K562 (cell line): ENCODE measurements around the gene FRAT1. TPM values are rescaled to one million over a fixed set of nuclear protein-coding genes. Genes with fewer than 3 reads are reported as not detected.

ENCODE experiments used
- ATF1 ChIP-seq, 2 experiments: fragments of 450-650 bp in 1 of 2; IDR thresholded peaks; 2 replicates each; pipeline ENCODE4 v1.6.1; 2016; ENCODE audit warnings: missing compliant biosample characterization in 1 of 2, missing genetic modification characterization in 1 of 2
- CBX5 ChIP-seq: IDR thresholded peaks from 2 replicates; pipeline ENCODE4 v1.6.1; 2014; ENCODE audit warnings: low read depth, borderline replicate concordance
- CREB3L1 ChIP-seq: fragments of 450-650 bp; IDR thresholded peaks from 2 replicates; pipeline ENCODE4 v1.6.1; 2014; ENCODE audit warnings: low read depth, mild to moderate bottlenecking, moderate library complexity, borderline replicate concordance
- E2F8 ChIP-seq: fragments of 450-650 bp; IDR thresholded peaks from 2 replicates; pipeline ENCODE4 v1.7.1; 2018; ENCODE audit warnings: mild to moderate bottlenecking, low read depth; ENCODE audit not compliant: partially characterized antibody
- ELF1 ChIP-seq: fragments of 200-800 bp; sonication (Bioruptor generic); IDR thresholded peaks from 2 replicates; pipeline ENCODE4 v1.6.1; 2016; ENCODE audit warnings: missing genetic modification characterization, missing compliant biosample characterization
- ERF ChIP-seq: fragments of 450-650 bp; formaldehyde crosslinking; IDR thresholded peaks from 2 replicates; pipeline ENCODE4 v1.4.0; 2020; ENCODE audit warnings: mild to moderate bottlenecking, mixed read lengths
- ETV1 ChIP-seq: fragments of 450-650 bp; conservative IDR thresholded peaks from 2 replicates; pipeline ENCODE4 v1.6.1; 2016; ENCODE audit warnings: missing genetic modification characterization, control low read depth, low read depth, missing compliant biosample characterization
- EWSR1 ChIP-seq: fragments of 450-650 bp; IDR thresholded peaks from 2 replicates; pipeline ENCODE4 v1.6.1; 2018; ENCODE audit warnings: borderline replicate concordance, mild to moderate bottlenecking, low read depth, moderate library complexity; ENCODE audit not compliant: partially characterized antibody
- FOXJ2 ChIP-seq: fragments of 200-800 bp; sonication (Bioruptor generic); IDR thresholded peaks from 2 replicates; pipeline ENCODE4 v1.6.1; 2016; ENCODE audit warnings: missing genetic modification characterization, missing compliant biosample characterization
- HDAC8 ChIP-seq: fragments of 450-650 bp; IDR thresholded peaks from 2 replicates; pipeline ENCODE4 v1.6.1; 2016; ENCODE audit warnings: mild to moderate bottlenecking, missing genetic modification characterization, moderate library complexity, missing compliant biosample characterization
- KLF10 ChIP-seq: fragments of 250-450 bp; sonication (Bioruptor Pico); IDR thresholded peaks from 2 replicates; pipeline ENCODE4 v1.6.1; 2021; ENCODE audit warnings: matching md5 sums
- L3MBTL2 ChIP-seq: fragments of 450-650 bp; IDR thresholded peaks from 2 replicates; pipeline ENCODE4 v1.6.1; 2016; ENCODE audit warnings: mild to moderate bottlenecking, moderate library complexity
- NFE2L1 ChIP-seq: fragments of 450-650 bp; IDR thresholded peaks from 2 replicates; pipeline ENCODE4 v1.6.1; 2016; ENCODE audit warnings: missing genetic modification characterization, low read depth, mild to moderate bottlenecking, missing compliant biosample characterization, moderate library complexity, borderline replicate concordance
- PHB ChIP-seq: fragments of 250-450 bp; sonication (Bioruptor Pico); IDR thresholded peaks from 2 replicates; pipeline ENCODE4 v1.5.0; 2021
- RCOR1 ChIP-seq, 2 experiments: IDR thresholded peaks; 2 replicates each; pipeline ENCODE4 v1.6.1; 2012; ENCODE audit warnings: low read depth in 2 of 2, low read length in 2 of 2, borderline replicate concordance in 1 of 2, improper control_type of control experiment in 1 of 2
- TCFL5 ChIP-seq: fragments of 250-450 bp; sonication (Bioruptor Pico); conservative IDR thresholded peaks from 2 replicates; pipeline ENCODE4 v1.6.1; 2021; ENCODE audit warnings: mild to moderate bottlenecking, moderate library complexity, matching md5 sums
- ZBTB7A ChIP-seq: IDR thresholded peaks from 2 replicates; pipeline ENCODE4 v1.6.1; 2011; ENCODE audit warnings: low read depth, mild to moderate bottlenecking, low read length, moderate library complexity, borderline replicate concordance; ENCODE audit not compliant: control insufficient read depth
- ZKSCAN8 ChIP-seq: fragments of 200-800 bp; sonication (Bioruptor generic); IDR thresholded peaks from 2 replicates; pipeline ENCODE4 v1.6.1; 2016; ENCODE audit warnings: missing genetic modification characterization, missing compliant biosample characterization
- ZNF124 ChIP-seq: sonication (generic); formaldehyde crosslinking; IDR thresholded peaks from 2 replicates; pipeline ENCODE4 v1.8.1; 2022; ENCODE audit warnings: missing genetic modification reagents
- ZNF41 ChIP-seq: fragments of 250-450 bp; sonication (Bioruptor Pico); conservative IDR thresholded peaks from 2 replicates; pipeline ENCODE4 v1.4.0; 2020; ENCODE audit warnings: mild to moderate bottlenecking
- ZNF512 ChIP-seq: IDR thresholded peaks from 2 replicates; pipeline ENCODE4 v1.6.1; 2016; ENCODE audit warnings: missing genetic modification characterization, missing compliant biosample characterization
- ZNF57 ChIP-seq: fragments of 450-650 bp; formaldehyde crosslinking; IDR thresholded peaks from 2 replicates; pipeline ENCODE4 v1.4.0; 2020; ENCODE audit warnings: mild to moderate bottlenecking, moderate library complexity
- ZNF707 ChIP-seq: fragments of 250-450 bp; sonication (Bioruptor Pico); conservative IDR thresholded peaks from 2 replicates; pipeline ENCODE4 v1.8.0; 2022; ENCODE audit warnings: inconsistent platforms, mild to moderate bottlenecking, moderate library complexity
- ZNF76 ChIP-seq: fragments of 250-450 bp; sonication (Bioruptor Pico); IDR thresholded peaks from 2 replicates; pipeline ENCODE4 v1.4.0; 2020; ENCODE audit warnings: mild to moderate bottlenecking, moderate library complexity, borderline replicate concordance
- polyA plus RNA-seq, 8 experiments: library from polyadenylated mRNA; depleted of rRNA in 4 of 8; stranded (reverse) in 5 of 8; unstranded in 3 of 8; fragments of >200 nt; fragmentation: Nextera tagmentation in 2 of 8; fragmentation: Illumina TruSeq in 1 of 8; extraction: Ambion mirVana in 2 of 8; extraction: Trizol in 1 of 8; gene quantifications; 2 replicates each; pipeline versions ENCODE4 v1.2.1 to v1.2.3, GENCODE V29; 2011 to 2014; ENCODE audit warnings: inconsistent platforms in 1 of 8, missing spikeins in 1 of 8
- total RNA-seq, 7 experiments: library from RNA; depleted of rRNA in 6 of 7; stranded (reverse); fragments of >200 nt in 6 of 7; fragmentation: Illumina TruSeq in 2 of 7; extraction: Trizol in 2 of 7; gene quantifications; 2 replicates each; pipeline versions ENCODE4 v1.2.1 to v1.2.3, GENCODE V29; 2011 to 2021; ENCODE audit warnings: low replicate concordance in 1 of 7

The FRAT1 gene
- total and polyA plus RNA-seq, 9 of the 15 experiments (the other 6 are each of a cell fraction or from before 2014, with no cell fraction given), result 0.11 to 4.6 (median 1.4) TPM

- TF ChIP-seq ZNF57 (CRISPR knock-in tag) (no peak), NFE2L1 (tag) (no peak), ETV1 (no peak), ZNF124 (CRISPR knock-in tag) (no peak), EWSR1 (no peak), ZNF41 (CRISPR knock-in tag) (no peak), E2F8 (no peak), ATF1 (CRISPR knock-in tag; IDR thresholded peaks at IDR 0.05) (no peak), ATF1 (tag; IDR thresholded peaks at IDR 0.05) (no peak), L3MBTL2 (no peak), ERF (CRISPR knock-in tag) (no peak), ELF1 (no peak), HDAC8 (tag) (no peak), PHB (CRISPR knock-in tag) (no peak), CBX5 (no peak), CREB3L1 (no peak), ZNF707 (CRISPR knock-in tag) (no peak), ZNF512 (no peak), KLF10 (CRISPR knock-in tag) (no peak), ZKSCAN8 (CRISPR knock-in tag) (no peak), TCFL5 (no peak), ZNF76 (CRISPR knock-in tag) (no peak), RCOR1 (IDR thresholded peaks at IDR 0.05; ENCODE audit: borderline replicate concordance in 1 of 2, low read depth in 2 of 2, low read length in 2 of 2) (peak in 1 of 2 experiments; percentile 72; a peak in 3 of 4 replicates), ZBTB7A (no peak), FOXJ2 (tag) (no peak)
Measured at GRCh38 chr10:97297556-97298222, 21.4 kb upstream of the FRAT1 start (continued).
